Esophagus (tissue), 2 donors: ENCODE results near the gene CDK19. TPM values are rescaled to one million over a fixed set of nuclear protein-coding genes. Genes with fewer than 3 reads are reported as not detected.

Experiments
- H3K27ac ChIP-seq, 2 donors: one replicate each; pipeline ENCODE4 v1.5.1; 2013; ENCODE audit warnings: low read depth in 2 of 2, mild to moderate bottlenecking in 2 of 2, inconsistent platforms in 1 of 2, low read length in 1 of 2, moderate library complexity in 1 of 2
- H3K27me3 ChIP-seq, 2 donors: one replicate each; pipeline ENCODE4 v1.6.1; 2013; ENCODE audit warnings: low read length in 2 of 2, control low read depth in 1 of 2, mild to moderate bottlenecking in 1 of 2; ENCODE audit not compliant: insufficient read depth in 2 of 2, control insufficient read depth in 1 of 2
- H3K36me3 ChIP-seq, 2 donors: one replicate each; pipeline ENCODE4 v1.6.1; 2013; ENCODE audit warnings: low read length in 1 of 2; ENCODE audit not compliant: control insufficient read depth in 2 of 2, insufficient read depth in 2 of 2
- H3K4me1 ChIP-seq, 2 donors: one replicate each; pipeline ENCODE4 v1.6.1; 2013; ENCODE audit warnings: low read length in 1 of 2; ENCODE audit not compliant: control insufficient read depth in 2 of 2, insufficient read depth in 2 of 2
- H3K4me3 ChIP-seq, 2 donors: one replicate each; pipeline ENCODE4 v1.5.1; 2013; ENCODE audit warnings: low read length in 2 of 2, mild to moderate bottlenecking in 2 of 2, low read depth in 1 of 2, moderate library complexity in 1 of 2
- H3K9me3 ChIP-seq, 2 donors: one replicate each; pipeline ENCODE4 v1.6.1; 2013; ENCODE audit warnings: mild to moderate bottlenecking in 2 of 2, low read depth in 1 of 2, low read length in 1 of 2, moderate library complexity in 1 of 2; ENCODE audit not compliant: control insufficient read depth in 2 of 2, insufficient read depth in 1 of 2
- WGBS, 2 donors: extraction: QIAGEN DNeasy Blood & Tissue Kit; methylation state at CpG; one replicate each; pipeline ENCODE4 v1.1.7; 2013; 5-methylcytosine and 5-hydroxymethylcytosine counted together
- polyA plus RNA-seq, 2 donors: library from polyadenylated mRNA; stranded (reverse); fragments of 200-250 nt; gene quantifications; one replicate each; pipeline ENCODE4 v1.2.3, GENCODE V29; 2013
- donor health status: healthy with polysubstance abuse.
- donor health status: Bipolar disorder and iron deficiency.

Gene CDK19
- 1 to 10 TPM; 5.5 to 6.6 TPM for polyA plus RNA-seq

GRCh38 chr6:110815411-110816409 lies at the start of gene CDK19:
Gene CDK19, minus strand, starts transcription at chr6:110815469. Its CDS starts 333 bp downstream, at chr6:110815136.
- Histone ChIP-seq H3K36me3 (no peaks in the 10 kb centered on the region), H3K27ac (peak within 1 kb of the TSS; percentile 86 to 100), H3K9me3 (no peaks in the 10 kb centered on the region), H3K4me1 (no peaks in the 10 kb centered on the region), H3K27me3 (no peaks in the 10 kb centered on the region), H3K4me3 (peak within 1 kb of the TSS; percentile 83 to 91)
- WGBS, 2 donors: 1% methylated on average over 47 to 48 of the region's 48 CpGs

- Histone ChIP-seq H3K4me3 (no peak overlapping the region), H3K4me1 (no peaks in the 10 kb centered on the region), H3K27ac (no peak overlapping the region), H3K27me3 (no peaks in the 10 kb centered on the region), H3K9me3 (no peaks in the 10 kb centered on the region), H3K36me3 (no peaks in the 10 kb centered on the region)
- 43 to 47% methylated on average over 2 of the region's 2 CpGs for WGBS, 2 donors
These were observed 49.6 kb upstream of the CDK19 start for GRCh38 chr6:110864824-110865223.

- Histone ChIP-seq H3K27ac (peak overlapping the region in 1 of 2 donors; percentile 16), H3K9me3 (no peaks in the 10 kb centered on the region), H3K4me1 (peaks cover 0 to 10% of the 10 kb centered on the region in 2 donors), H3K36me3 (no peaks in the 10 kb centered on the region), H3K4me3 (no peak overlapping the region), H3K27me3 (no peaks in the 10 kb centered on the region)
- WGBS, 2 donors: 79 to 81% methylated on average over 12 of the region's 12 CpGs
These were observed 44.1 kb upstream of the CDK19 start for GRCh38 chr6:110859335-110859792.

- H3K36me3 ChIP-seq: no peaks in the 10 kb centered on the region
- 96% methylated on average over 31 of the region's 31 CpGs for WGBS, 2 donors
- no peak overlapping the region for H3K4me3 ChIP-seq
- peaks cover 0 to 10% of the 10 kb centered on the region in 2 donors for H3K4me1 ChIP-seq
- H3K9me3 ChIP-seq: no peaks in the 10 kb centered on the region
- H3K27me3 ChIP-seq: no peaks in the 10 kb centered on the region
- no peak overlapping the region for H3K27ac ChIP-seq
These were observed 43.4 kb upstream of the CDK19 start for GRCh38 chr6:110858562-110859214.

- peaks cover 0 to 10% of the 10 kb centered on the region in 2 donors for H3K4me1 ChIP-seq
- no peaks in the 10 kb centered on the region for H3K27me3 ChIP-seq
- no peaks in the 10 kb centered on the region for H3K9me3 ChIP-seq
- no peak overlapping the region for H3K4me3 ChIP-seq
- WGBS, 2 donors: 96% methylated on average over 21 of the region's 21 CpGs
- no peaks in the 10 kb centered on the region for H3K36me3 ChIP-seq
- no peak overlapping the region for H3K27ac ChIP-seq
These were observed 42.7 kb upstream of the CDK19 start for GRCh38 chr6:110858016-110858415.

- no peaks in the 10 kb centered on the region for H3K9me3 ChIP-seq
- peak overlapping the region in 1 of 2 donors; percentile 3 for H3K27ac ChIP-seq
- no peaks in the 10 kb centered on the region for H3K36me3 ChIP-seq
- H3K4me1 ChIP-seq: peaks cover 0 to 10% of the 10 kb centered on the region in 2 donors
- H3K4me3 ChIP-seq: no peak overlapping the region
- 89 to 91% methylated on average over 3 of the region's 3 CpGs for WGBS, 2 donors
- H3K27me3 ChIP-seq: no peaks in the 10 kb centered on the region
These were observed 41.0 kb upstream of the CDK19 start for GRCh38 chr6:110856296-110856695.

- Histone ChIP-seq H3K27ac (peak overlapping the region; percentile 35 to 77), H3K9me3 (no peaks in the 10 kb centered on the region), H3K36me3 (no peaks in the 10 kb centered on the region), H3K4me3 (no peak overlapping the region), H3K27me3 (no peaks in the 10 kb centered on the region), H3K4me1 (peaks cover 0 to 7% of the 10 kb centered on the region in 2 donors)
- WGBS, 2 donors: 52 to 62% methylated on average over 5 of the region's 5 CpGs
These were observed 38.6 kb upstream of the CDK19 start for GRCh38 chr6:110853754-110854477.

- H3K27ac ChIP-seq: no peak overlapping the region
- no peaks in the 10 kb centered on the region for H3K27me3 ChIP-seq
- H3K36me3 ChIP-seq: no peaks in the 10 kb centered on the region
- no peak overlapping the region for H3K4me3 ChIP-seq
- H3K9me3 ChIP-seq: no peaks in the 10 kb centered on the region
- H3K4me1 ChIP-seq: peaks cover 0 to 2% of the 10 kb centered on the region in 2 donors
- 97% methylated on average over 2 of the region's 2 CpGs for WGBS, 2 donors
These were observed 37.5 kb upstream of the CDK19 start for GRCh38 chr6:110852773-110853172.

- 85 to 87% methylated on average over 4 of the region's 4 CpGs for whole genome bisulfite sequencing, 2 donors
- H3K27me3 ChIP-seq: no peaks in the 10 kb centered on the region
These were observed 34.5 kb upstream of the CDK19 start for GRCh38 chr6:110849781-110850180.

More at GRCh38 chr6:110849781-110850180, 34.5 kb upstream of the CDK19 start:
- H3K9me3 ChIP-seq: no peaks in the 10 kb centered on the region
- H3K36me3 ChIP-seq: no peaks in the 10 kb centered on the region
- no peak overlapping the region for H3K4me3 ChIP-seq
- H3K27ac ChIP-seq: no peak overlapping the region
- H3K4me1 ChIP-seq: no peaks in the 10 kb centered on the region
